ENCODE results near the gene TMEM132A.

GRCh38 chr11:60928563-60929001 is 4.3 kb downstream of the TMEM132A start:
- TF ChIP-seq POLR2AphosphoS5 (IDR thresholded peaks at IDR 0.05; ENCODE audit: insufficient read depth in 1 of 2, low read depth in 1 of 2) = no peak
- TF ChIP-seq CTCF (IDR thresholded peaks at IDR 0.05) = no peak
- no peak for TF ChIP-seq POLR2A (IDR thresholded peaks at IDR 0.05)

All from vagina (tissue), 2 donors.